ENCODE measurements around the gene APOL1. TPM values are rescaled to one million over a fixed set of nuclear protein-coding genes. Genes with fewer than 3 reads are reported as not detected.

The APOL1 gene
- total and polyA plus RNA-seq, 2 of the 13 experiments (the other 11 are each of a cell fraction or from before 2014, with no cell fraction given): 20.3 to 75.0 TPM

DNA sequence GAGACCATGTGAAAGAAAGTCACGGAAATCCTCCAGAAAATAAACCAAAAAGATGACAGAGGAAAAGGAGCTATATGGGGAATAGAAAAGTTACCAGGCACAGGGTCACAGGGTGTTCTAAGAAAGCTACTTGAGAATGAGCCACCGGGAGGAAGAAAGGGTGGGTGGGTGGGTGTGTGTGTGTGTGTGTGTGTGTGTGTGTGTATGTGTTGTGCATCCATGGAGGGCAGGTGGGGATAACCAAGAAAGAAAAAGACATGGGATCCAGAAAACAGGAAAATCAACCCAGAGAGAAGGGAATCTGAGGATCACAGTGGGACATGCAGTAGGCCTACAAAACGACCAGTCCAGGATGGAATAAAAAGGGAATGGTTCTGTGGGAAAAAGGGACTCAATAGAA is 17.3 kb upstream of the APOL1 start (continued):
- TF ChIP-seq FIP1L1 (IDR thresholded peaks at IDR 0.05; ENCODE audit: borderline replicate concordance, insufficient read depth, low read depth, low read length) (no peak), ZNF891 (CRISPR knock-in tag; IDR thresholded peaks at IDR 0.05) (no peak), ZSCAN25 (CRISPR knock-in tag; IDR thresholded peaks at IDR 0.05) (no peak), ESRRA (CRISPR knock-in tag; IDR thresholded peaks at IDR 0.05; ENCODE audit: low read depth) (no peak)
- TF ChIP-seq, protein P1, sequence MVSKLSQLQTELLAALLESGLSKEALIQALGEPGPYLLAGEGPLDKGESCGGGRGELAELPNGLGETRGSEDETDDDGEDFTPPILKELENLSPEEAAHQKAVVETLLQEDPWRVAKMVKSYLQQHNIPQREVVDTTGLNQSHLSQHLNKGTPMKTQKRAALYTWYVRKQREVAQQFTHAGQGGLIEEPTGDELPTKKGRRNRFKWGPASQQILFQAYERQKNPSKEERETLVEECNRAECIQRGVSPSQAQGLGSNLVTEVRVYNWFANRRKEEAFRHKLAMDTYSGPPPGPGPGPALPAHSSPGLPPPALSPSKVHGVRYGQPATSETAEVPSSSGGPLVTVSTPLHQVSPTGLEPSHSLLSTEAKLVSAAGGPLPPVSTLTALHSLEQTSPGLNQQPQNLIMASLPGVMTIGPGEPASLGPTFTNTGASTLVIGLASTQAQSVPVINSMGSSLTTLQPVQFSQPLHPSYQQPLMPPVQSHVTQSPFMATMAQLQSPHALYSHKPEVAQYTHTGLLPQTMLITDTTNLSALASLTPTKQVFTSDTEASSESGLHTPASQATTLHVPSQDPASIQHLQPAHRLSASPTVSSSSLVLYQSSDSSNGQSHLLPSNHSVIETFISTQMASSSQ (IDR thresholded peaks at IDR 0.05; ENCODE audit: low read depth): no peak
- TF ChIP-seq, protein P1 (CRISPR knock-in tag; IDR thresholded peaks at IDR 0.05; ENCODE audit: borderline replicate concordance): no peak
- TF ChIP-seq, protein P2, sequence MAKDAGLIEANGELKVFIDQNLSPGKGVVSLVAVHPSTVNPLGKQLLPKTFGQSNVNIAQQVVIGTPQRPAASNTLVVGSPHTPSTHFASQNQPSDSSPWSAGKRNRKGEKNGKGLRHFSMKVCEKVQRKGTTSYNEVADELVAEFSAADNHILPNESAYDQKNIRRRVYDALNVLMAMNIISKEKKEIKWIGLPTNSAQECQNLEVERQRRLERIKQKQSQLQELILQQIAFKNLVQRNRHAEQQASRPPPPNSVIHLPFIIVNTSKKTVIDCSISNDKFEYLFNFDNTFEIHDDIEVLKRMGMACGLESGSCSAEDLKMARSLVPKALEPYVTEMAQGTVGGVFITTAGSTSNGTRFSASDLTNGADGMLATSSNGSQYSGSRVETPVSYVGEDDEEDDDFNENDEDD (CRISPR knock-in tag; IDR thresholded peaks at IDR 0.05; ENCODE audit: borderline replicate concordance): no peak
